Thoracic aorta (tissue), 2 donors: ENCODE measurements around the gene EXOC4. TPM values are rescaled to one million over a fixed set of nuclear protein-coding genes. Genes with fewer than 3 reads are reported as not detected.

Source experiments
- ATAC-seq: fragments of 150-250 bp; one replicate; pipeline ENCODE4 v1.8.0; 2017; ENCODE audit warnings: low read depth; ENCODE audit not compliant: insufficient number of reproducible peaks, low FRiP score
- DNase-seq: peaks from one replicate; pipeline ENCODE4 v3.0.0-alpha.2; 2020; ENCODE audit warnings: low spot score
- H3K27ac ChIP-seq, 2 donors: fragments of 200-600 bp; sonication (generic); 1 replicate in 1 of 2; 2 replicates in 1 of 2; pipeline ENCODE4 v1.5.1; 2016; ENCODE audit warnings: mild to moderate bottlenecking in 2 of 2, moderate library complexity in 2 of 2
- H3K27me3 ChIP-seq: fragments of 200-600 bp; sonication (generic); replicated peaks from 2 replicates; pipeline ENCODE4 v1.6.0; 2016; ENCODE audit warnings: mild to moderate bottlenecking; ENCODE audit not compliant: insufficient read depth
- H3K36me3 ChIP-seq: fragments of 200-600 bp; sonication (generic); one replicate; pipeline ENCODE4 v1.5.1; 2016
- H3K4me1 ChIP-seq, 2 donors: fragments of 200-600 bp; sonication (generic); 1 replicate in 1 of 2; 2 replicates in 1 of 2; pipeline versions ENCODE4 v1.5.1 to v1.6.0; 2016; ENCODE audit warnings: low read depth in 2 of 2, mild to moderate bottlenecking in 1 of 2; ENCODE audit not compliant: control insufficient read depth in 1 of 2
- H3K4me3 ChIP-seq: fragments of 200-600 bp; sonication (generic); 2 replicates; pipeline ENCODE4 v1.5.1; 2016; ENCODE audit warnings: mild to moderate bottlenecking
- H3K9me3 ChIP-seq: fragments of 200-600 bp; sonication (generic); 2 replicates; pipeline ENCODE4 v1.5.1; 2016
- CTCF ChIP-seq: fragments of 200-600 bp; sonication (generic); IDR thresholded peaks from one replicate; pipeline ENCODE4 v1.5.1; 2019; ENCODE audit warnings: antibody characterized with exemption
- total RNA-seq, 2 donors: library from RNA; depleted of rRNA; stranded (reverse); fragments of >200 nt; gene quantifications; one replicate each; pipeline versions ENCODE4 v1.1.0 to v1.2.3, GENCODE V29; 2016

Gene EXOC4
- total RNA-seq, 2 donors from 2014 or later: 65.3 to 72.8 TPM

GRCh38 chr7:133230591-133231194 lies 22.2 kb upstream of the EXOC4 start:
- H3K27me3 ChIP-seq: no peaks in the 10 kb centered on the region
- no peak overlapping the region for H3K4me3 ChIP-seq
- ATAC-seq: no peak
- H3K4me1 ChIP-seq: no peaks in the 10 kb centered on the region
- no peaks in the 10 kb centered on the region for H3K36me3 ChIP-seq
- DNase-seq: no peak
- H3K9me3 ChIP-seq: no peaks in the 10 kb centered on the region
- TF ChIP-seq CTCF: peak; percentile 57
- H3K27ac ChIP-seq: no peak overlapping the region

GRCh38 chr7:133233142-133233541 lies 19.7 kb upstream of the EXOC4 start:
- ATAC-seq: no peak
- Histone ChIP-seq H3K9me3 (no peaks in the 10 kb centered on the region), H3K4me3 (no peak overlapping the region), H3K27me3 (no peaks in the 10 kb centered on the region), H3K4me1 (no peaks in the 10 kb centered on the region), H3K27ac (no peak overlapping the region), H3K36me3 (no peaks in the 10 kb centered on the region)
- DNase-seq: no peak
- TF ChIP-seq CTCF: no peak

- no peak for TF ChIP-seq CTCF
- no peak for ATAC-seq
- Histone ChIP-seq H3K9me3 (no peaks in the 10 kb centered on the region), H3K27ac (no peak overlapping the region), H3K36me3 (no peaks in the 10 kb centered on the region), H3K4me1 (no peaks in the 10 kb centered on the region), H3K27me3 (no peaks in the 10 kb centered on the region), H3K4me3 (no peak overlapping the region)
- DNase-seq: no peak
Observed at GRCh38 chr7:133234961-133235875, 17.7 kb upstream of the EXOC4 start.

- no peaks in the 10 kb centered on the region for H3K4me1 ChIP-seq
- H3K36me3 ChIP-seq: no peaks in the 10 kb centered on the region
- no peaks in the 10 kb centered on the region for H3K27me3 ChIP-seq
- H3K9me3 ChIP-seq: no peaks in the 10 kb centered on the region
- H3K4me3 ChIP-seq: no peak overlapping the region
- no peak for TF ChIP-seq CTCF
- H3K27ac ChIP-seq: no peak overlapping the region
- no peak for DNase-seq
- ATAC-seq: no peak
Observed at GRCh38 chr7:133237545-133237944, 15.3 kb upstream of the EXOC4 start.

- ATAC-seq (no peak), DNase-seq (no peak)
- Histone ChIP-seq H3K36me3 (no peaks in the 10 kb centered on the region), H3K27ac (no peak overlapping the region), H3K27me3 (no peaks in the 10 kb centered on the region), H3K4me1 (no peaks in the 10 kb centered on the region), H3K9me3 (no peaks in the 10 kb centered on the region), H3K4me3 (no peak overlapping the region)
- no peak for TF ChIP-seq CTCF
Observed at GRCh38 chr7:133240302-133240701, 12.6 kb upstream of the EXOC4 start.
